Activated CD4-positive, alpha-beta T cell treated with anti-CD3 and anti-CD28 coated beads for 36 hours (primary cell): ENCODE results near the gene SLC25A34. TPM values are rescaled to one million over a fixed set of nuclear protein-coding genes. Genes with fewer than 3 reads are reported as not detected.

Experiments used
- ATAC-seq: fragments of 200-7000 bp; cut with Tn5 transposase; one replicate; pipeline ENCODE4 v1.10.0; 2021; ENCODE audit warnings: mild to moderate bottlenecking, moderate library complexity
- CTCF ChIA-PET: fragments of 350-600 bp; sonication (Branson Sonifier 250); formaldehyde crosslinking; loops from one replicate; lab custom pipeline; 2021; ENCODE audit warnings: antibody characterized with exemption; lab: Charles Lee
- POLR2A ChIA-PET: fragments of 350-600 bp; sonication (Branson Sonifier 250); formaldehyde crosslinking; loops from one replicate; lab custom pipeline; 2021; ENCODE audit warnings: antibody characterized with exemption, inconsistent platforms; lab: Charles Lee
- DNase-seq: peaks from one replicate; pipeline ENCODE4 v3.0.0-alpha.2; 2020
- H3K27ac Mint-ChIP-seq: one replicate; pipeline ENCODE4 v1.8.0; 2021; ENCODE audit warnings: mixed read lengths
- H3K27me3 Mint-ChIP-seq: one replicate; pipeline ENCODE4 v1.8.0; 2021; ENCODE audit warnings: mixed read lengths
- H3K36me3 Mint-ChIP-seq: one replicate; pipeline ENCODE4 v1.8.0; 2021; ENCODE audit warnings: low read depth, mixed read lengths
- H3K4me1 Mint-ChIP-seq: one replicate; pipeline ENCODE4 v1.8.0; 2021; ENCODE audit warnings: mixed read lengths
- H3K4me3 Mint-ChIP-seq: one replicate; pipeline ENCODE4 v1.8.0; 2021; ENCODE audit warnings: mild to moderate bottlenecking, moderate library complexity, mixed read lengths
- H3K9me3 Mint-ChIP-seq: one replicate; pipeline ENCODE4 v1.8.0; 2021; ENCODE audit warnings: low read depth, mixed read lengths
- intact Hi-C, 2 experiments: fragments of 100-400 bp; cut with DNase I in 1 of 2; cut with micrococcal nuclease in 1 of 2; formaldehyde crosslinking; loops; one replicate each; pipeline versions ENCODE4 v1.14.2 to v1.15.1; 2022 to 2024; cut with DNase I, micrococcal nuclease
- total RNA-seq, 2 experiments: library from RNA; stranded (reverse); gene quantifications; one replicate each; pipeline ENCODE4 v1.2.3, GENCODE V29; 2021

Gene SLC25A34
- total RNA-seq, 2 experiments from 2014 or later: 0.82 to 0.86 TPM

- H3K27ac Mint-ChIP-seq: no peak overlapping the region
- no peaks in the 10 kb centered on the region for H3K4me1 Mint-ChIP-seq
These were observed 8.6 kb upstream of the SLC25A34 start for GRCh38 chr1:15727424-15727823.

GRCh38 chr1:15727866-15728534, 8.1 kb upstream of the SLC25A34 start:
- no peak for ATAC-seq
- Mint-ChIP-seq H3K9me3 (no peaks in the 10 kb centered on the region), H3K36me3 (peaks cover 8% of the 10 kb centered on the region), H3K27me3 (no peaks in the 10 kb centered on the region), H3K4me1 (no peaks in the 10 kb centered on the region), H3K27ac (no peak overlapping the region), H3K4me3 (no peak overlapping the region)
- POLR2A ChIA-PET: no interaction called here
- no peak for DNase-seq
- intact Hi-C loops: no loop called here
- CTCF ChIA-PET: no interaction called here

More at GRCh38 chr1:15727424-15727823, 8.6 kb upstream of the SLC25A34 start:
- ChIA-PET CTCF (no interaction called here), POLR2A (no interaction called here)
- H3K4me3 Mint-ChIP-seq: no peak overlapping the region
- DNase-seq (no peak), ATAC-seq (no peak)
- intact Hi-C loops: no loop called here
- no peaks in the 10 kb centered on the region for H3K27me3 Mint-ChIP-seq
- H3K9me3 Mint-ChIP-seq: no peaks in the 10 kb centered on the region
- H3K36me3 Mint-ChIP-seq: peaks cover 12% of the 10 kb centered on the region

GRCh38 chr1:15728937-15729657, 7.0 kb upstream of the SLC25A34 start:
- H3K4me3 Mint-ChIP-seq: no peak overlapping the region
- H3K27me3 Mint-ChIP-seq: no peaks in the 10 kb centered on the region

GRCh38 chr1:15730423-15730822, 5.6 kb upstream of the SLC25A34 start:
- H3K9me3 Mint-ChIP-seq: no peaks in the 10 kb centered on the region
- no peak overlapping the region for H3K4me3 Mint-ChIP-seq
- ChIA-PET CTCF (no interaction called here), POLR2A (no interaction called here)
- H3K27me3 Mint-ChIP-seq: no peaks in the 10 kb centered on the region
- peaks cover 6% of the 10 kb centered on the region for H3K36me3 Mint-ChIP-seq
- DNase-seq: no peak
- no peak for ATAC-seq
- H3K4me1 Mint-ChIP-seq: no peaks in the 10 kb centered on the region
- intact Hi-C loops: no loop called here
- H3K27ac Mint-ChIP-seq: no peak overlapping the region

More at GRCh38 chr1:15728937-15729657, 7.0 kb upstream of the SLC25A34 start:
- DNase-seq (no peak), ATAC-seq (no peak)
- H3K36me3 Mint-ChIP-seq: peaks cover 8% of the 10 kb centered on the region
- ChIA-PET CTCF (no interaction called here), POLR2A (no interaction called here)
- H3K9me3 Mint-ChIP-seq: no peaks in the 10 kb centered on the region
- H3K27ac Mint-ChIP-seq: no peak overlapping the region
- intact Hi-C loops: no loop called here
- no peaks in the 10 kb centered on the region for H3K4me1 Mint-ChIP-seq

GRCh38 chr1:15730936-15731335, 5.1 kb upstream of the SLC25A34 start:
- ChIA-PET CTCF (no interaction called here), POLR2A (no interaction called here)
- Mint-ChIP-seq H3K36me3 (peaks cover 6% of the 10 kb centered on the region), H3K4me3 (no peak overlapping the region), H3K27ac (no peak overlapping the region), H3K9me3 (no peaks in the 10 kb centered on the region), H3K4me1 (no peaks in the 10 kb centered on the region), H3K27me3 (no peaks in the 10 kb centered on the region)
- intact Hi-C loops: no loop called here
- DNase-seq (no peak), ATAC-seq (no peak)

- Mint-ChIP-seq H3K36me3 (peaks cover 6% of the 10 kb centered on the region), H3K4me3 (no peak overlapping the region), H3K9me3 (no peaks in the 10 kb centered on the region), H3K27me3 (no peaks in the 10 kb centered on the region), H3K4me1 (no peaks in the 10 kb centered on the region), H3K27ac (no peak overlapping the region)
- intact Hi-C loops: no loop called here
- ChIA-PET POLR2A (no interaction called here), CTCF (no interaction called here)
- ATAC-seq: no peak
- no peak for DNase-seq
These were observed 4.0 kb upstream of the SLC25A34 start for GRCh38 chr1:15731735-15732685.

- DNase-seq: no peak
- Mint-ChIP-seq H3K27me3 (no peaks in the 10 kb centered on the region), H3K4me1 (no peaks in the 10 kb centered on the region), H3K27ac (no peak overlapping the region), H3K4me3 (no peak overlapping the region), H3K36me3 (peaks cover 2% of the 10 kb centered on the region), H3K9me3 (no peaks in the 10 kb centered on the region)
- intact Hi-C loops: no loop called here
- CTCF ChIA-PET: no interaction called here
- POLR2A ChIA-PET: no interaction called here
- ATAC-seq: no peak
These were observed 3.4 kb upstream of the SLC25A34 start for GRCh38 chr1:15732686-15733081.

GRCh38 chr1:15733218-15733725, 2.8 kb upstream of the SLC25A34 start:
- DNase-seq (no peak), ATAC-seq (no peak)
- CTCF ChIA-PET: no interaction called here
- Mint-ChIP-seq H3K27ac (no peak overlapping the region), H3K4me1 (no peaks in the 10 kb centered on the region), H3K36me3 (no peaks in the 10 kb centered on the region), H3K27me3 (no peaks in the 10 kb centered on the region), H3K4me3 (no peak overlapping the region), H3K9me3 (no peaks in the 10 kb centered on the region)
- intact Hi-C loops: no loop called here
- POLR2A ChIA-PET: interaction anchor here (0.5 kb wide), 1 partner anchor 1971 kb away, joined by 3 read pairs; no protein-coding TSS in a partner anchor

- Mint-ChIP-seq H3K9me3 (no peaks in the 10 kb centered on the region), H3K27ac (no peak overlapping the region), H3K4me3 (no peak overlapping the region), H3K36me3 (no peaks in the 10 kb centered on the region), H3K27me3 (no peaks in the 10 kb centered on the region), H3K4me1 (no peaks in the 10 kb centered on the region)
- POLR2A ChIA-PET: interaction anchor here (0.5 kb wide), 1 partner anchor 1972 kb away, joined by 3 read pairs; no protein-coding TSS in a partner anchor
- DNase-seq (no peak), ATAC-seq (no peak)
- CTCF ChIA-PET: no interaction called here
- intact Hi-C loops: no loop called here
These were observed 2.3 kb upstream of the SLC25A34 start for GRCh38 chr1:15733726-15734226.

- CTCF ChIA-PET: no interaction called here
- H3K36me3 Mint-ChIP-seq: no peaks in the 10 kb centered on the region
- intact Hi-C loops: no loop called here
These were observed 1.8 kb upstream of the SLC25A34 start for GRCh38 chr1:15734296-15734695.

GRCh38 chr1:15734901-15735300, 1.2 kb upstream of the SLC25A34 start:
- H3K4me3 Mint-ChIP-seq: no peak overlapping the region
- H3K36me3 Mint-ChIP-seq: no peaks in the 10 kb centered on the region
- H3K4me1 Mint-ChIP-seq: no peaks in the 10 kb centered on the region
- POLR2A ChIA-PET: no interaction called here
- CTCF ChIA-PET: no interaction called here
- no peak overlapping the region for H3K27ac Mint-ChIP-seq
- H3K27me3 Mint-ChIP-seq: no peaks in the 10 kb centered on the region
- H3K9me3 Mint-ChIP-seq: no peaks in the 10 kb centered on the region
- DNase-seq (no peak), ATAC-seq (no peak)
- intact Hi-C loops: no loop called here

More at GRCh38 chr1:15734296-15734695, 1.8 kb upstream of the SLC25A34 start:
- POLR2A ChIA-PET: no interaction called here
- no peaks in the 10 kb centered on the region for H3K9me3 Mint-ChIP-seq
- DNase-seq (no peak), ATAC-seq (no peak)
- no peaks in the 10 kb centered on the region for H3K4me1 Mint-ChIP-seq
- no peaks in the 10 kb centered on the region for H3K27me3 Mint-ChIP-seq
- no peak overlapping the region for H3K27ac Mint-ChIP-seq
- H3K4me3 Mint-ChIP-seq: no peak overlapping the region
